ENCODE measurements around the gene BMX. TPM values are rescaled to one million over a fixed set of nuclear protein-coding genes. Genes with fewer than 3 reads are reported as not detected.

BMX gene
- total and polyA plus RNA-seq, 2 donors, result 3.3 to 4.8 TPM

DNA sequence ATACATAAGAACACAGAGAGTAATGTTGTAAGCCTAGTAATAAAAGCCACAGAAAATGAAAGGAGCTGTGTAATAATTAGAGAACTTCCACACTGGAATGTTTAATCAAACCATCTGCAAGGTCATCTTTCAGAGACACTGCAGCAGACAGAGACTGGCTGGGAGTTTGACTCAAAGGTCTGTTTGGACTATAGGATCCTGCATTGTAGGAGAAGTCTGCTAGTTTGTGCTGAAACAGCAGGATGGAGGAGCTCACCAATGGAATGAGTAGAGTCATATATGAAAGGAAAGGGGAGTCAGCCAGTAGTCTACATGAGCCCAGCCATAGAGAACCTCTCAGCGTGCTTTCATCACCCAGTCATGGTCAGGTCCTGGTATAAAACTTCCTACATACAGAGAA, 104.6 kb downstream of the BMX start:
- DNase-seq (ENCODE audit: extremely low spot score), result no peak
- no peak overlapping the region for H3K27ac ChIP-seq (ENCODE audit: low read depth)
- 94% methylated on average over 1 of the region's 1 CpG for WGBS
- no peak overlapping the region for H3K4me3 ChIP-seq (ENCODE audit: low read depth, low read length)
- no peaks in the 10 kb centered on the region for H3K36me3 ChIP-seq (ENCODE audit: insufficient read depth)
- H3K4me1 ChIP-seq (ENCODE audit: insufficient read depth), result no peaks in the 10 kb centered on the region

Other genes starting within 250 kb of the BMX start
- gene ASB9, start 230.7 kb upstream of the BMX start, total RNA-seq, result 3.4 TPM
- 2.0 TPM for gene ASB9, start 230.7 kb upstream of the BMX start, polyA plus RNA-seq
- gene ASB11, start 185.2 kb upstream of the BMX start, total RNA-seq, result 0.74 TPM
- gene ASB11, start 185.2 kb upstream of the BMX start, polyA plus RNA-seq, result 0.05 TPM
- gene PIGA, start 165.3 kb upstream of the BMX start, total RNA-seq, result 26.6 TPM
- 6.3 TPM for gene PIGA, start 165.3 kb upstream of the BMX start, polyA plus RNA-seq
- 2.6 TPM for gene VEGFD, start 116.4 kb upstream of the BMX start, total RNA-seq
- gene VEGFD, start 116.4 kb upstream of the BMX start, polyA plus RNA-seq, result 0.94 TPM
- gene PIR, start 7.5 kb upstream of the BMX start, total RNA-seq, result 15.0 TPM
- gene PIR, start 7.5 kb upstream of the BMX start, polyA plus RNA-seq, result 27.8 TPM
- gene ACE2, start 100.2 kb downstream of the BMX start, total RNA-seq, result 2.1 TPM
- gene ACE2, start 100.2 kb downstream of the BMX start, polyA plus RNA-seq, result 0.37 TPM
- 0.90 TPM for gene CLTRN, start 164.0 kb downstream of the BMX start, total RNA-seq
- 0.63 TPM for gene CLTRN, start 164.0 kb downstream of the BMX start, polyA plus RNA-seq
- gene CA5B, start 237.5 kb downstream of the BMX start, total RNA-seq, result 21.4 TPM
- 6.8 TPM for gene CA5B, start 237.5 kb downstream of the BMX start, polyA plus RNA-seq